OCI-LY7 (cell line): ENCODE measurements around the gene SRSF2. TPM values are rescaled to one million over a fixed set of nuclear protein-coding genes. Genes with fewer than 3 reads are reported as not detected.
A peak's percentile ranks its signal among the peaks of the same experiment; 100 is the strongest.

Source experiments
- BruUV-seq: library from RNA; stranded (reverse); fragments of 400-500 nt; replicated peaks from 2 replicates; lab custom pipeline; 2021; lab: Mats Ljungman, UMichigan
- CTCF ChIA-PET: fragments of 300-600 bp; sonication (Branson Sonifier 250); formaldehyde crosslinking; loops from one replicate; lab custom pipeline; 2022; ENCODE audit warnings: antibody characterized with exemption; ENCODE audit not compliant: unreplicated experiment; lab: Charles Lee
- POLR2A ChIA-PET: fragments of 300-600 bp; sonication (Branson Sonifier 250); formaldehyde crosslinking; loops from one replicate; lab custom pipeline; 2022; ENCODE audit warnings: antibody characterized with exemption; lab: Charles Lee
- DNase-seq: peaks from one replicate; pipeline ENCODE4 v3.0.0-alpha.2; 2015; ENCODE audit warnings: low spot score
- H2AFZ ChIP-seq: fragments of 200-600 bp; sonication (generic), shearing (Covaris generic); 2 replicates; pipeline ENCODE4 v1.6.1; 2014; ENCODE audit warnings: mild to moderate bottlenecking, antibody characterized with exemption, low read length, moderate library complexity
- H3K27ac ChIP-seq: fragments of 200-600 bp; sonication (generic); 2 replicates; pipeline ENCODE4 v1.5.1; 2014; ENCODE audit warnings: mixed run types, low read depth, mild to moderate bottlenecking, moderate library complexity, low read length, inconsistent platforms; ENCODE audit not compliant: poor library complexity, severe bottlenecking
- H3K36me3 ChIP-seq: fragments of 200-600 bp; sonication (generic); 2 replicates; pipeline ENCODE4 v1.6.1; 2014; ENCODE audit warnings: mild to moderate bottlenecking, antibody characterized with exemption, low read length, moderate library complexity, mixed read lengths; ENCODE audit not compliant: insufficient read depth
- H3K4me1 ChIP-seq: fragments of 200-600 bp; sonication (generic); 2 replicates; pipeline ENCODE4 v1.5.1; 2014; ENCODE audit warnings: mild to moderate bottlenecking, low read length; ENCODE audit not compliant: insufficient read depth, poor library complexity, severe bottlenecking
- H3K4me2 ChIP-seq: fragments of 200-600 bp; sonication (generic); 2 replicates; pipeline ENCODE4 v1.6.1; 2014; ENCODE audit warnings: mild to moderate bottlenecking, low read length
- H3K4me3 ChIP-seq: fragments of 200-600 bp; sonication (generic); 2 replicates; pipeline ENCODE4 v1.5.1; 2014; ENCODE audit warnings: mild to moderate bottlenecking, low read depth, low read length; ENCODE audit not compliant: poor library complexity, severe bottlenecking
- H3K79me2 ChIP-seq: fragments of 200-600 bp; sonication (generic); 2 replicates; pipeline ENCODE4 v1.6.1; 2016; ENCODE audit warnings: low read depth, mild to moderate bottlenecking, low read length, moderate library complexity, mixed read lengths; ENCODE audit not compliant: insufficient read depth
- H3K9me2 ChIP-seq: fragments of 200-600 bp; sonication (generic); 2 replicates; pipeline ENCODE4 v1.6.1; 2016; ENCODE audit warnings: mild to moderate bottlenecking, low read length, mixed read lengths; ENCODE audit not compliant: insufficient read depth
- H3K9me3 ChIP-seq: fragments of 200-600 bp; sonication (generic); 2 replicates; pipeline ENCODE4 v1.6.1; 2014; ENCODE audit warnings: mild to moderate bottlenecking, mixed run types, low read length, mixed read lengths
- H4K20me1 ChIP-seq: fragments of 200-600 bp; sonication (generic); 2 replicates; pipeline ENCODE4 v1.6.1; 2014; ENCODE audit warnings: mild to moderate bottlenecking, antibody characterized with exemption, low read length, moderate library complexity, mixed read lengths; ENCODE audit not compliant: insufficient read depth
- EZH2phosphoT487 ChIP-seq: fragments of 200-600 bp; sonication (generic); IDR thresholded peaks from 2 replicates; pipeline ENCODE4 v1.6.1; 2018; ENCODE audit warnings: low read depth, borderline replicate concordance, mild to moderate bottlenecking, mixed run types, antibody characterized with exemption, low read length, moderate library complexity, mixed read lengths
- intact Hi-C: fragments of 100-400 bp; cut with micrococcal nuclease; formaldehyde crosslinking; loops from one replicate; pipeline ENCODE4 v1.10.0; 2022; ENCODE audit not compliant: unreplicated experiment
- total RNA-seq, 2 experiments: library from RNA; depleted of rRNA in 1 of 2; stranded (reverse); fragments of >200 nt in 1 of 2; shearing (Covaris generic) in 1 of 2; gene quantifications; 2 replicates each; pipeline ENCODE4 v1.2.3, GENCODE V29; 2014 to 2022
- TF ChIP-seq, protein P1 (sequence below): fragments of 200-600 bp; sonication (generic); conservative IDR thresholded peaks from 2 replicates; pipeline ENCODE4 v1.5.1; 2014; ENCODE audit warnings: mild to moderate bottlenecking, antibody characterized with exemption, low read length, moderate library complexity, mixed read lengths

Gene SRSF2
- total RNA-seq, 2 experiments from 2014 or later: 619 to 2,207 TPM

DNA sequence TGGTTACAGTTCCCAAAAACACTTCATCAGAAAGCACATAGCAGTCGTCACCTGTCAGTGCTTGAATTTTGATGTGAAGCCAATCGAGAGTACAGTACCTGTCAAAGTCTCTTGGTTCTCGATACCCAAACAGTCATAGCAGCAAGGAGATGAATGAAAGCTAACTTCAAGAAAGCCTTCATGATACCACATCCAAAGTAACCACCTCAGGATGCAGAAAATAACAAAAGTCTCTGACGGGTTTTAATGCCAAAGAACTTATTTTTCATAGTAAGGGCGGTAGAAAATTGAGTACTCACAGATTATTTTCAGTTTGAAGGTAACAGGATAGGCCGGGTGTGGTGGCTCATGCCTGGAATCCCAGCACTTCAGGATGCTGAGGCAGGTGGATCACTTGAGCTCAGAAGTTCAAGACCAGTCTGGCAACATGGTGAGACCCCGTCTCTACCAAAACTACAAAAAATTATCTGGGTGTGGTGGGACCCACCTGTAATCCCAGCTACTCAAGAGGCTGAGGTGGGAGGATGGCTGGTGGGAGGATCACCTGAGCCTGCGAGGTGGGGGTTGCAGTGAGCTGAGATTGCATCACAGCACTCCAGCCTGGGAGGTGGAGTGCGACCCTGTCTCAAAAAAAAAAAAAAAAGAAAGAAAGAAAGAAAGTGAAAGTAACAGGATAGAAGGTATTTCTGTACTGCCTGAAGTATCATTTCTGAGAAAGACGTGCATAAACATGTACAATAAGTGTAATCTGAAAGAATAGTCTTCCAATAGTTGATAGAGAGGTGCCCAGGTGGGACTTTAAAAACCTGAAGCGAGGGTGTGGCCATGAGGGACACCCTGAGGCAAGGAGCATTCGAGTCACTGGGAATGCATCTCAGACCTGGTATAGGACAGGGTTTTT lies 16.2 kb upstream of the SRSF2 start:
- no TSS peak for BruUV-seq
- Histone ChIP-seq H3K9me3 (no peaks in the 10 kb centered on the region), H3K9me2 (no peaks in the 10 kb centered on the region), H3K36me3 (peaks cover 76% of the 10 kb centered on the region), H3K4me3 (no peak overlapping the region), H3K27ac (peak overlapping the region; percentile 70), H3K4me2 (peak overlapping the region; percentile 1), H3K79me2 (no peaks in the 10 kb centered on the region; the same call in 1 of the 2 replicates), H3K4me1 (peaks cover 28% of the 10 kb centered on the region), H4K20me1 (no peaks in the 10 kb centered on the region), H2AFZ (no peak overlapping the region)
- intact Hi-C loops: no loop called here
- TF ChIP-seq, protein P1, sequence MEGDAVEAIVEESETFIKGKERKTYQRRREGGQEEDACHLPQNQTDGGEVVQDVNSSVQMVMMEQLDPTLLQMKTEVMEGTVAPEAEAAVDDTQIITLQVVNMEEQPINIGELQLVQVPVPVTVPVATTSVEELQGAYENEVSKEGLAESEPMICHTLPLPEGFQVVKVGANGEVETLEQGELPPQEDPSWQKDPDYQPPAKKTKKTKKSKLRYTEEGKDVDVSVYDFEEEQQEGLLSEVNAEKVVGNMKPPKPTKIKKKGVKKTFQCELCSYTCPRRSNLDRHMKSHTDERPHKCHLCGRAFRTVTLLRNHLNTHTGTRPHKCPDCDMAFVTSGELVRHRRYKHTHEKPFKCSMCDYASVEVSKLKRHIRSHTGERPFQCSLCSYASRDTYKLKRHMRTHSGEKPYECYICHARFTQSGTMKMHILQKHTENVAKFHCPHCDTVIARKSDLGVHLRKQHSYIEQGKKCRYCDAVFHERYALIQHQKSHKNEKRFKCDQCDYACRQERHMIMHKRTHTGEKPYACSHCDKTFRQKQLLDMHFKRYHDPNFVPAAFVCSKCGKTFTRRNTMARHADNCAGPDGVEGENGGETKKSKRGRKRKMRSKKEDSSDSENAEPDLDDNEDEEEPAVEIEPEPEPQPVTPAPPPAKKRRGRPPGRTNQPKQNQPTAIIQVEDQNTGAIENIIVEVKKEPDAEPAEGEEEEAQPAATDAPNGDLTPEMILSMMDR: no peak
- POLR2A ChIA-PET: no interaction called here
- CTCF ChIA-PET: no interaction called here
- DNase-seq: peak; percentile 31

DNA sequence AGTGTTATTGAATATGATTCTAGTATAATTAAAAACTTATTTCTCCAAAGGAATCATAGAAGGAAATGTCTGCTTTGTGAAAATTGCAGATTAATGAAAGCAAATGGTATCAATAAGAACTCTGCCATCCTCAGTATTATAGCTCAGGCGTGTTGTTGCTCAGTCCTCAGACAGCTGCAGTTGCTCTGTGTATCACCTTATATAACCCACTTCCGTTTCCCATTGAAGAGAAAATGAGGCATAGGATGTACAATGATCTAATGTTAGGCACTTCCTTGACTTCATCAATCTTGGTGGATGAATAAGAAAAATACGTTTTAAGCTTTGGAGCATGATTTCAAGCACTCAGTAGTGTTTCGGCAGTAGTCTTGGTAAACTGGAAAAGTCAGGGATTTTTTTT lies 14.9 kb upstream of the SRSF2 start:
- Histone ChIP-seq H3K79me2 (no peaks in the 10 kb centered on the region; the same call in 1 of the 2 replicates), H3K36me3 (peaks cover 75% of the 10 kb centered on the region), H3K9me2 (no peaks in the 10 kb centered on the region), H2AFZ (peak overlapping the region; percentile 4; the same call in 1 of the 2 replicates), H3K27ac (peak overlapping the region; percentile 70), H3K4me1 (peaks cover 28% of the 10 kb centered on the region), H3K4me2 (peak overlapping the region; percentile 67), H3K4me3 (peak overlapping the region; percentile 31), H4K20me1 (no peaks in the 10 kb centered on the region), H3K9me3 (no peaks in the 10 kb centered on the region)
- DNase-seq: peak; percentile 84
- no TSS peak for BruUV-seq
- CTCF ChIA-PET: no interaction called here
- POLR2A ChIA-PET: interaction anchor here (0.5 to 1.4 kb wide), 5 partner anchors 9 to 230 kb away, joined by 3 to 5 read pairs (median 3); no protein-coding TSS in a partner anchor
- TF ChIP-seq, protein P1: no peak
- TF ChIP-seq EZH2phosphoT487: no peak
- intact Hi-C loops: no loop called here
